ENCODE data around the gene SPATA17. TPM values are rescaled to one million over a fixed set of nuclear protein-coding genes. Genes with fewer than 3 reads are reported as not detected.

The SPATA17 gene
- polyA plus RNA-seq, 1 donor, result 2.6 TPM

DNA sequence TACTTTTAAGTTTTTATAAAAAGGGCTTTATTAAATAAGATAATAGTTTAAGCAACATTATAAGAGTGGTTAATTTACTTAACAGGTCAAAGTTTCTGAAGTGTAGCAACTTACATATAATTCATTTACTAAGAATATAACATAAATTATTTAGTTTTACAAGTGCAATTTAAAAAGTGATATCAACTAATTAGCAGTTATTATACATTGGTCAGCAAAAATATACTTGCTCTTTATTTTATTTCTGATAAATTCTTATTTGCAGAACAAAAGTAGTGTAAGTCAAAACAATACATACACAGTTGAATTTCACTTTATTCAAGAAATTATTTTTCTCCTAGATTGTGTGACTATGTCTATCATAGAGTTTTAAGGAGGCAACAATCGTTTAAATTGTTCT, 215.6 kb downstream of the SPATA17 start:
- no peaks in the 10 kb centered on the region for H3K9me3 ChIP-seq (ENCODE audit: control insufficient read depth, low read depth, low read length)
- WGBS (ENCODE audit: insufficient coverage, low lambda C conversion rate), result 100% methylated on average over 1 of the region's 1 CpG
- no peak overlapping the region for H3K27ac ChIP-seq (ENCODE audit: low read length)
- no peak for DNase-seq
- H3K4me3 ChIP-seq (ENCODE audit: low read length), result no peak overlapping the region
- H3K36me3 ChIP-seq (ENCODE audit: control insufficient read depth, insufficient read depth, low read length), result no peaks in the 10 kb centered on the region
- no peaks in the 10 kb centered on the region for H3K4me1 ChIP-seq (ENCODE audit: control insufficient read depth, insufficient read depth, low read length)
- H3K27me3 ChIP-seq (ENCODE audit: control insufficient read depth, insufficient read depth, low read length), result no peaks in the 10 kb centered on the region

DNA sequence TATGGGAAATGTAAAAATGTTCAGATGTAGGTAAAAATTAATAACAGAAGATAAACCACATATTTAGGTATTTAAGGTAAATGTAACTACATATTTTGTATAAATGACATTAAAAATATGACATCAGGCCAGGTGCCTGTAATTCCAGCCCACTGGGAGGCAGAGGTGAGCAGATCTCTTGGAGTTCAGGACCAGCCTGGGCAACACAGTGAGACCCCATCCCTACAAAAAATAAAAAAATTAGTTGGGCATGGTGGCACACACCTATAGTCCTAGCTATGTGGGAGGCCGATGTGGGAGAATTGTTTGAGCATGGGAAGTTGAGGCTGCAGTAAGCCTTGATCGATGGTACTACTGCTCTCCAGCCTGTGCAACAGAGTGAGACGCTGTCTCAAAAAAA, 216.5 kb downstream of the SPATA17 start:
- WGBS (ENCODE audit: insufficient coverage, low lambda C conversion rate), result no CpG with 5 or more reads among the region's 3 CpGs
- H3K27ac ChIP-seq (ENCODE audit: low read length), result no peak overlapping the region
- no peaks in the 10 kb centered on the region for H3K9me3 ChIP-seq (ENCODE audit: control insufficient read depth, low read depth, low read length)
- H3K36me3 ChIP-seq (ENCODE audit: control insufficient read depth, insufficient read depth, low read length), result no peaks in the 10 kb centered on the region
- H3K27me3 ChIP-seq (ENCODE audit: control insufficient read depth, insufficient read depth, low read length), result no peaks in the 10 kb centered on the region
- DNase-seq, result no peak
- H3K4me1 ChIP-seq (ENCODE audit: control insufficient read depth, insufficient read depth, low read length), result no peaks in the 10 kb centered on the region
- no peak overlapping the region for H3K4me3 ChIP-seq (ENCODE audit: low read length)

DNA sequence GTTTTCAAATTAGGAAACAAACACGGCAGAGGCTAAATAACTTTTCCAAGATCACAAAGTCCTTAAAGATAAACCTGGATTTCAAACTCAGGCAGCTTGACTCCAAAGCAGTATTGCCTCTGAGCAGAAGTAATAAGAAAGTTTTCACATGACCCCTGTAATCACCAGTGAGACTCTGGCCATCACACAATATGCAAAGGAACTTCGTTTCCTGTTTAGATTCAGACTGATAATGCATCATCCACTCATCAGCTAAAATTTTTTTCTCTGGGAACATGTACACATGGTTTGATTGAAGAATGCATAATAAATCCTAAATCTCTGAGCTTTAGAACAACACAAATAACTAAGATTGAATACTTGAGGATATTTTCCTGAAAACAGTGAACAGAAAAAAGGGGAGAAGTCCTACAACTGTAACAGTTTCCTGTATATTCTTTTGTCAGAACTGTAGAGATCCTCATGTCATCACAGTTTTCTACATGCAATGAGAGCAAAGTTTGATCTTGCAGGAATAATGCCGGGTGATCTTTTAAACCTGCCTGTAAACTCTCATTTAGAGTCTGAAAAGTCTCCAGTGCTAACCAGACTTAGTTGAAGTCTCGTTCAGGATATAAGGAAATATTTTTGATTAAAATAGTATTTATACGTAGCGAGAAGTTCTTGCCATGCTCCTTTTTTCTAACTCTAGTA, 225.3 kb downstream of the SPATA17 start:
- WGBS (ENCODE audit: insufficient coverage, low lambda C conversion rate), result 90% methylated on average over 3 of the region's 6 CpGs
- Histone ChIP-seq H3K27ac (ENCODE audit: low read length) (no peak overlapping the region), H3K36me3 (ENCODE audit: control insufficient read depth, insufficient read depth, low read length) (no peaks in the 10 kb centered on the region), H3K9me3 (ENCODE audit: control insufficient read depth, low read depth, low read length) (no peaks in the 10 kb centered on the region), H3K27me3 (ENCODE audit: control insufficient read depth, insufficient read depth, low read length) (no peaks in the 10 kb centered on the region), H3K4me3 (ENCODE audit: low read length) (no peak overlapping the region), H3K4me1 (ENCODE audit: control insufficient read depth, insufficient read depth, low read length) (no peaks in the 10 kb centered on the region)
- DNase-seq, result peak; percentile 7 to 45

DNA sequence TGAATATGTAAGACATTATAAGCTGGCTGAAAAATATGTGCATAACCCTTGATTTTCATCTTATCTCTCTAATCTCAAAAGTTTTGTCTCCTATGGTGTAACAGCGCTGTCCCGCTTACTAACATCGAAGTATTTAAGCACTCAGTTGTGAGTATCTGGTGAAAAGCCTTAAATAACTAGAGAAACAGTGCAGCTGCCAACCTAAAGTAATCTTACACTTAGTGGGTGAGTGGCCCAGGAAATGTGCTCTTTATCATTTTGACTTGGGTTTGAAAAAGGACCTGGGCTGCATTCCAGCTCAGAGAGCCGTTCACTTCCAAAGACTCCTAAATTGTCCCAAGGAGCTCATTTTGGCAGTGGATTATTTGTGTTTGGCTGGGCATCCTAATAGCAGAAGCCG, 225.9 kb downstream of the SPATA17 start:
- no peaks in the 10 kb centered on the region for H3K4me1 ChIP-seq (ENCODE audit: control insufficient read depth, insufficient read depth, low read length)
- 60% methylated on average over 2 of the region's 5 CpGs for WGBS (ENCODE audit: insufficient coverage, low lambda C conversion rate)
- no peak for DNase-seq
- no peak overlapping the region for H3K27ac ChIP-seq (ENCODE audit: low read length)
- H3K27me3 ChIP-seq (ENCODE audit: control insufficient read depth, insufficient read depth, low read length), result no peaks in the 10 kb centered on the region
- no peaks in the 10 kb centered on the region for H3K9me3 ChIP-seq (ENCODE audit: control insufficient read depth, low read depth, low read length)
- H3K4me3 ChIP-seq (ENCODE audit: low read length), result no peak overlapping the region
- H3K36me3 ChIP-seq (ENCODE audit: control insufficient read depth, insufficient read depth, low read length), result no peaks in the 10 kb centered on the region

DNA sequence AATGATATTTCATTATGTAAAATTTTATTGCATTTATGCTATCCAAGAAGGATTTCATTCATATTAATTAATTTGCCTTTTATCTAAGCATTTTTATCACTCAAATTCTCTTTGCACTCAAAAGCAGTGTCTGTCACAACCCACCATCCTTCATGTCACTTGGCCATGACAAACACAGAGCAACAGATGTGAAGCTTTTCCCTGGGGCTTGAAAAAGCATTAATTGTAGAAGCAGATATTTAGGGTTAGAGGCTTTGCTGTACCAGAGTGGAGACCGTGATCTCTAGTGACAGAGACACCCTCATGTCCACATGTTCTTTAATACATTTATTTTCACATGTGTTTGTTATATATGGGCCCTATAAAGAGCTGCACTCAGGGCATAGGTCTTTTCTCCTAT, 230.5 kb downstream of the SPATA17 start:
- Histone ChIP-seq H3K36me3 (ENCODE audit: control insufficient read depth, insufficient read depth, low read length) (no peaks in the 10 kb centered on the region), H3K9me3 (ENCODE audit: control insufficient read depth, low read depth, low read length) (no peaks in the 10 kb centered on the region), H3K4me1 (ENCODE audit: control insufficient read depth, insufficient read depth, low read length) (no peaks in the 10 kb centered on the region), H3K27me3 (ENCODE audit: control insufficient read depth, insufficient read depth, low read length) (no peaks in the 10 kb centered on the region), H3K27ac (ENCODE audit: low read length) (no peak overlapping the region), H3K4me3 (ENCODE audit: low read length) (no peak overlapping the region)
- no CpG with 5 or more reads among the region's 1 CpG for WGBS (ENCODE audit: insufficient coverage, low lambda C conversion rate)
- no peak for DNase-seq

DNA sequence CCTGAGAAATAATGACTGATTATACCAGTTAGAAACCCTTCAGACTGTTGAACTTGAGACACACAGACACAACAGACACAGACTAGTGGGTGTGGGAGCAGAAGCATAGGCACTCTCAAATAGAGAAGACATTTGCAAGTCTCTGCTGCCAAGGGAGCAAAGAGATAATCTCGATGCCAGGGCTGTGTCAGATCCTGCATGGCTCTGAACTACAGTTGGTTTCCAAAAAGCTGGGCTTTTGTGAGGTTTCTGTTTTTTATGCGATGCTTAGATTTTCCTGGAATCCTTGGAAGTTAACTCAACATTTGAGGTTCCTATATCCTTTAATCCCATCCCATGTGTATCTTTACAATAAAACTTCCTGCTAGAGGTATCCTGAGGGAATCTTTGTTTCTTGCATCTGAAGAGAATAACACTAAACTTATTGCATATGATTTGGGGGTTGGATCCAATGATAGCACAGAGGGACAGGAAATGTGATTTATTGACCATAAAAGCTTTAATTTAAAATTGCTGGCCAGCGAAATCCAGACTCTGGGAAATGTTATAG, 236.4 kb downstream of the SPATA17 start:
- H3K4me1 ChIP-seq (ENCODE audit: control insufficient read depth, insufficient read depth, low read length), result no peaks in the 10 kb centered on the region
- H3K27me3 ChIP-seq (ENCODE audit: control insufficient read depth, insufficient read depth, low read length), result no peaks in the 10 kb centered on the region
- no peak overlapping the region for H3K27ac ChIP-seq (ENCODE audit: low read length)
- H3K36me3 ChIP-seq (ENCODE audit: control insufficient read depth, insufficient read depth, low read length), result no peaks in the 10 kb centered on the region
- no peaks in the 10 kb centered on the region for H3K9me3 ChIP-seq (ENCODE audit: control insufficient read depth, low read depth, low read length)
- WGBS (ENCODE audit: insufficient coverage, low lambda C conversion rate), result 67% methylated on average over 1 of the region's 3 CpGs
- DNase-seq, result no peak
- no peak overlapping the region for H3K4me3 ChIP-seq (ENCODE audit: low read length)

DNA sequence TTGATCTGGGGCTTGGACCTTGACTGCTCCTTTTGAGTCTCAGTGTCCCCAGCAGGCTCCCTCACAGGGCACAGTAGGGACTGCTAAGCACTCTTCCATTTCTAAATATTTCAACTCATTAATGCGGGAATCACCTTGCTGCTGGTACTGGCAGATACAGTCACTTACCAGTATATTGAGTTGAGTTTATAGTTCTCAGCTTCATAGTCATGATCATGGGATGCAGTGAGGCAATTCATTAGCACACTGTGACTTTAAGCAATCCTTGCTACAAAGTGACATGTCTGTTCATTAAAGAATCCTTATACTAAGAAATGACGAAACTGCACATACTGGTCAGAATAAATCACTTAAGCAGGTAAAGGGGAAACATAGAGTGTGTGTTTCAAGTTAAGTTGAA, 240.8 kb downstream of the SPATA17 start:
- no peak overlapping the region for H3K27ac ChIP-seq (ENCODE audit: low read length)
- WGBS (ENCODE audit: insufficient coverage, low lambda C conversion rate), result no CpG with 5 or more reads among the region's 2 CpGs
- H3K4me3 ChIP-seq (ENCODE audit: low read length), result no peak overlapping the region
- no peaks in the 10 kb centered on the region for H3K36me3 ChIP-seq (ENCODE audit: control insufficient read depth, insufficient read depth, low read length)
- no peaks in the 10 kb centered on the region for H3K27me3 ChIP-seq (ENCODE audit: control insufficient read depth, insufficient read depth, low read length)
- DNase-seq, result no peak
- no peaks in the 10 kb centered on the region for H3K4me1 ChIP-seq (ENCODE audit: control insufficient read depth, insufficient read depth, low read length)
- H3K9me3 ChIP-seq (ENCODE audit: control insufficient read depth, low read depth, low read length), result no peaks in the 10 kb centered on the region

DNA sequence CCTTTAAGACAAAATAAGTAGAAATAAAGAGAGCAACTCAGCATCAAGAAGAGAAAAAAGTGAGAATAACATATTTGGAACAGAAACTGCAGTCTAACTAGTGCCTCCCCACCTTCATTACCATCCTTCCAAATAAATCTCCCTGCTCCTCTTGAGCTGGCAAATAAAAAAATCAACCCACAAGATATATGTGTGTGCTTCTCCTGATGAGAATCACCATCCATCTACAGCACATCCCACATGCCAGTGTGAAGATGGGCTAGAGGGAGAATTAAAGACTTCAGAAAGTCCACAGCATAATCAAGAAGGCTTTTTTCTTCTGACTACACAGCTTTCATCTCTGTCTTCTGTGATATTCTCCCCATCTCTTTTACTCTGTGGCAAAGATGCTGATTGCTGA, 244.1 kb downstream of the SPATA17 start:
- H3K4me1 ChIP-seq (ENCODE audit: control insufficient read depth, insufficient read depth, low read length), result no peaks in the 10 kb centered on the region
- H3K27me3 ChIP-seq (ENCODE audit: control insufficient read depth, insufficient read depth, low read length), result no peaks in the 10 kb centered on the region
- no peaks in the 10 kb centered on the region for H3K36me3 ChIP-seq (ENCODE audit: control insufficient read depth, insufficient read depth, low read length)
- H3K4me3 ChIP-seq (ENCODE audit: low read length), result no peak overlapping the region
- no peaks in the 10 kb centered on the region for H3K9me3 ChIP-seq (ENCODE audit: control insufficient read depth, low read depth, low read length)
- H3K27ac ChIP-seq (ENCODE audit: low read length), result no peak overlapping the region
- DNase-seq, result no peak

DNA sequence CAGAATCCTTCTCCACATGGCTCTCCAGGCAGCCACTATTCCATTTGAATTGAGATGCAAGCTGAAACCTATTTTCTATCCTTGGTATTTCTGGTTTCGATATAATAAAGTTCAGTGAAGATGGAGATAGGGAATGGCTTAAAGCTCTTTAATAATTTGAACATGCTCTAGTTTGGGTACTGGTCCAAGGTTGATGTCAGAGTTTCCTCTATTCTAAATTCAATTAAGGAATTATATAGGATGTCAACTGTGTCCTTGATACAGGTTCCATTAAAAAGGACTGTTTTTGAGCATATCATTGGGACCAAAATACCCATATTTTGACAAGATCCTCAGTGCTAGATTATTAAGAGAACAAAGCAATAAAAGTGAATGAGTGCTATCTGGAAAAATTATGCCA, 245.3 kb downstream of the SPATA17 start:
- H3K4me1 ChIP-seq (ENCODE audit: control insufficient read depth, insufficient read depth, low read length), result no peaks in the 10 kb centered on the region

DNA sequence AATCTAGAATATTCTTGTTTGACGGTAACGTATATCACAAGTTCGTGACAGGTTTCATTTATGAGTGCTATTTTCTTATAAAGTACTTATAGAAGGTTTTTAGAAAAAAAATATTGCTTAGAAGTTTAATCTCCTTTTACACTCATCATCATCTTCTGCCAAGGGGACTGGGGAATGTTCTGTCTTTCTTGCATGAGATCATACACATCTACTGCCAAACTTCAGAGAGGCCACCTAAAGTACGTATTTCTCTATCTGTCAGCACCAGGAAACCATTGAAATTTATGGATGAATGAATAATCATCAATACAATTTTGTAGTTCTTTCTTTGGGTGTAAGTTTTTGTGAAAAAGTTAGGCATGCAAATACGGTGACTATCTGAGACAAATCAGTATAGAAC, 245.8 kb downstream of the SPATA17 start:
- no peaks in the 10 kb centered on the region for H3K27me3 ChIP-seq (ENCODE audit: control insufficient read depth, insufficient read depth, low read length)
- no peak overlapping the region for H3K4me3 ChIP-seq (ENCODE audit: low read length)
- no peak for DNase-seq
- H3K36me3 ChIP-seq (ENCODE audit: control insufficient read depth, insufficient read depth, low read length), result no peaks in the 10 kb centered on the region
- H3K27ac ChIP-seq (ENCODE audit: low read length), result no peak overlapping the region
- no peaks in the 10 kb centered on the region for H3K9me3 ChIP-seq (ENCODE audit: control insufficient read depth, low read depth, low read length)
- WGBS (ENCODE audit: insufficient coverage, low lambda C conversion rate), result 92% methylated on average over 2 of the region's 5 CpGs
- H3K4me1 ChIP-seq (ENCODE audit: control insufficient read depth, insufficient read depth, low read length), result no peaks in the 10 kb centered on the region

More for the DNA sequence above, 245.3 kb downstream of the SPATA17 start:
- WGBS (ENCODE audit: insufficient coverage, low lambda C conversion rate), result no CpG with 5 or more reads among the region's 1 CpG
- Histone ChIP-seq H3K27me3 (ENCODE audit: control insufficient read depth, insufficient read depth, low read length) (no peaks in the 10 kb centered on the region), H3K4me3 (ENCODE audit: low read length) (no peak overlapping the region), H3K36me3 (ENCODE audit: control insufficient read depth, insufficient read depth, low read length) (no peaks in the 10 kb centered on the region), H3K9me3 (ENCODE audit: control insufficient read depth, low read depth, low read length) (no peaks in the 10 kb centered on the region), H3K27ac (ENCODE audit: low read length) (no peak overlapping the region)
- DNase-seq, result no peak

DNA sequence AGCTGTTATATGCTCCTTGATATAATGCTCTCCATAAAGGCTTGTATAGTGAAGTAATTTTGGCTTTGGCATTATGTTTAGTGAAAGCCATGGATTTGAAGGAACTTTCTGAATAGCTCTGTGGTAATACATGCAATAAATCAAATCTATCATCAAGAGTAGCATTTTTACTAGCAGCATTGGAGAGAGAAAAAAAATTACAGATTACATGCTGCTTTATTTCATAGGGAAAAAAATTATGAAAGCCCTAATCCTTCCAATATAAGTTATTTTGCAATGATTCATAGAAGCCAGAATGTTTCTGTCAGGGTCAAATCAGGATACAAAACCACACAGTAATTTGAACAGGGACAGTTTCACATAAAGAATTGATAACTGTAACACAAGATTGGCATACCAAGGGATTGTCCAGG, 250.0 kb downstream of the SPATA17 start:
- Histone ChIP-seq H3K36me3 (ENCODE audit: control insufficient read depth, insufficient read depth, low read length) (no peaks in the 10 kb centered on the region), H3K4me3 (ENCODE audit: low read length) (no peak overlapping the region), H3K27ac (ENCODE audit: low read length) (no peak overlapping the region), H3K4me1 (ENCODE audit: control insufficient read depth, insufficient read depth, low read length) (no peaks in the 10 kb centered on the region), H3K9me3 (ENCODE audit: control insufficient read depth, low read depth, low read length) (peaks cover 2% of the 10 kb centered on the region), H3K27me3 (ENCODE audit: control insufficient read depth, insufficient read depth, low read length) (no peaks in the 10 kb centered on the region)
- DNase-seq, result peak in 1 of 2 donors; percentile 14

All from large intestine (tissue), 3 donors.